ENCODE measurements around the gene PRDX5. TPM values are rescaled to one million over a fixed set of nuclear protein-coding genes. Genes with fewer than 3 reads are reported as not detected.

The PRDX5 gene
- total and polyA plus RNA-seq, 9 of the 15 experiments (the other 6 are each of a cell fraction or from before 2014, with no cell fraction given) = 40.8 to 327 (median 204) TPM

- TF ChIP-seq ZNF592 (IDR thresholded peaks at IDR 0.05) (peak; percentile 39; the same call in 1 of the 2 replicates), ZNF263 (CRISPR knock-in tag; IDR thresholded peaks at IDR 0.05; ENCODE audit: borderline replicate concordance) (no peak), NCOA2 (IDR thresholded peaks at IDR 0.05; ENCODE audit: partially characterized antibody in 2 of 2) (no peak), SMARCA5 (IDR thresholded peaks at IDR 0.05) (no peak), HDAC1 (IDR thresholded peaks at IDR 0.05) (peak in 1 of 2 experiments; percentile 41; a peak in 1 of 4 replicates), PATZ1 (CRISPR knock-in tag; IDR thresholded peaks at IDR 0.05; ENCODE audit: borderline replicate concordance) (no peak), ZNF407 (IDR thresholded peaks at IDR 0.05; ENCODE audit: low read depth) (no peak), CHD4 (IDR thresholded peaks at IDR 0.05; ENCODE audit: insufficient read depth, insufficient replicate concordance, low read depth, low read length, poor library complexity, severe bottlenecking) (no peak), ZNF134 (CRISPR knock-in tag; conservative IDR thresholded peaks at IDR 0.05) (no peak), HNRNPK (IDR thresholded peaks at IDR 0.05; ENCODE audit: low read depth, low read length, poor library complexity, severe bottlenecking) (no peak), PPARD (CRISPR knock-in tag; IDR thresholded peaks at IDR 0.05) (no peak), MED1 (CRISPR knock-in tag; IDR thresholded peaks at IDR 0.05; ENCODE audit: borderline replicate concordance) (no peak)
Measured at GRCh38 chr11:64357904-64358535, 40.1 kb downstream of the PRDX5 start (continued).
